Measurements from ENCODE around the gene NLRC5. TPM values are rescaled to one million over a fixed set of nuclear protein-coding genes. Genes with fewer than 3 reads are reported as not detected.

Gene NLRC5
- total RNA-seq (2021): 1.6 and 2.4 TPM in 2 replicates
- long read RNA-seq, partial matches to known transcripts: 0 of 1 reads
- long read RNA-seq, other reads (novel, unspliced or antisense): 1 of 1 reads

GRCh38 chr16:56988948-56989945 lies at the start of gene NLRC5:
Gene NLRC5 (plus strand): TSS chr16:56989557. CDS start chr16:57020713, 31,156 bp downstream.
- no peaks in the 10 kb centered on the region for H3K9me3 ChIP-seq (ENCODE audit: control insufficient read depth, low read depth, low read length)
- H4K91ac ChIP-seq (ENCODE audit: insufficient read length, low read depth, low read length): no peak within 1 kb of the TSS
- H3K4me1 ChIP-seq (ENCODE audit: insufficient read depth, low read length): no peaks in the 10 kb centered on the region
- H3K27ac ChIP-seq (ENCODE audit: insufficient read length, low read depth, low read length): no peak within 1 kb of the TSS
- no peak within 1 kb of the TSS for H2BK12ac ChIP-seq (ENCODE audit: insufficient read length, low read depth, low read length)
- H3K27ac Mint-ChIP-seq: peak within 1 kb of the TSS in 1 of 3 experiments; percentile 61; a peak in 1 of 7 replicates
- H3K56ac ChIP-seq (ENCODE audit: insufficient read length, low read depth, low read length): no peak within 1 kb of the TSS
- H2AK5ac ChIP-seq (ENCODE audit: insufficient read length, low read length): no peak within 1 kb of the TSS
- H3T11ph ChIP-seq (ENCODE audit: low read length): no peak within 1 kb of the TSS
- WGBS (ENCODE audit: extremely low coverage, insufficient read length, low lambda C conversion rate): no CpG with 5 or more reads among the region's 64 CpGs
- H3K4me3 Mint-ChIP-seq: peak within 1 kb of the TSS; percentile 87 to 88
- no peak within 1 kb of the TSS for H3K9ac ChIP-seq (ENCODE audit: extremely low read depth, insufficient read length, low read length)
- H3K79me1 ChIP-seq (ENCODE audit: insufficient read depth, low read depth, low read length, poor library complexity, severe bottlenecking): no peaks in the 10 kb centered on the region
- H3K27me3 ChIP-seq (ENCODE audit: insufficient read depth, low read length): peaks cover 6% of the 10 kb centered on the region; the same call in 1 of the 2 replicates
- no peak for TF ChIP-seq CTCF (conservative IDR thresholded peaks at IDR 0.05)
- H3K23me2 ChIP-seq (ENCODE audit: insufficient read length, low read depth, low read length, poor library complexity, severe bottlenecking): peaks cover 2% of the 10 kb centered on the region
- DNase-seq: peak; percentile 68
- H4K8ac ChIP-seq (replicated peaks; ENCODE audit: insufficient read length, low read depth, low read length): no peak within 1 kb of the TSS
- no peaks in the 10 kb centered on the region for H4K20me1 ChIP-seq (ENCODE audit: control insufficient read depth, insufficient read depth, insufficient read length)
- H2BK20ac ChIP-seq (ENCODE audit: low read depth, low read length, poor library complexity, severe bottlenecking): no peak within 1 kb of the TSS
- H3K36me3 Mint-ChIP-seq (ENCODE audit: insufficient read depth in 1 of 3, low read depth in 3 of 3): no peaks in the 10 kb centered on the region; a peak in 1 of 7 replicates
- H3K23ac ChIP-seq (ENCODE audit: insufficient read length, low read depth, low read length): no peak within 1 kb of the TSS
- H2BK5ac ChIP-seq (ENCODE audit: insufficient read length, low read length): no peak within 1 kb of the TSS
- no peak within 1 kb of the TSS for H2BK15ac ChIP-seq (ENCODE audit: low read depth, low read length)
- peak within 1 kb of the TSS; percentile 41 for H3K4me2 ChIP-seq (ENCODE audit: insufficient read depth, insufficient read length, low read length)
- H3K14ac ChIP-seq (ENCODE audit: insufficient read depth, low read length): peak within 1 kb of the TSS; percentile 44; the same call in 1 of the 2 replicates
- H3K18ac ChIP-seq (ENCODE audit: insufficient read length, low read depth, low read length): no peak within 1 kb of the TSS
- no peak within 1 kb of the TSS for H3K4ac ChIP-seq (ENCODE audit: low read depth, low read length)
- H3K27me3 Mint-ChIP-seq (ENCODE audit: low read depth): peaks cover 56% of the 10 kb centered on the region
- no peak within 1 kb of the TSS for H2BK120ac ChIP-seq (ENCODE audit: low read depth, low read length, poor library complexity, severe bottlenecking)
- peaks cover 18 to 29% of the 10 kb centered on the region in 2 experiments for H3K4me1 Mint-ChIP-seq
- no peaks in the 10 kb centered on the region for H3K79me2 ChIP-seq (ENCODE audit: insufficient read depth, low read length)
- H4K5ac ChIP-seq (ENCODE audit: insufficient read length, low read depth, low read length): no peak within 1 kb of the TSS
- H2AFZ ChIP-seq (ENCODE audit: low read length): no peak within 1 kb of the TSS
- no peaks in the 10 kb centered on the region for H3K9me3 Mint-ChIP-seq

Measured in H9 (cell line).